Loucy (cell line): ENCODE data around the gene SPOCK1.

Experiments
- CTCF ChIP-seq: fragments of 200-600 bp; sonication (generic); conservative IDR thresholded peaks from 2 replicates; pipeline ENCODE4 v1.5.1; 2014; ENCODE audit warnings: mild to moderate bottlenecking, antibody characterized with exemption, low read length
- EZH2phosphoT487 ChIP-seq: fragments of 200-600 bp; IDR thresholded peaks from 2 replicates; pipeline ENCODE4 v1.6.1; 2018; ENCODE audit warnings: antibody characterized with exemption, mild to moderate bottlenecking, moderate library complexity, borderline replicate concordance

GRCh38 chr5:137431051-137431450 is 68.1 kb downstream of the SPOCK1 start:
- TF ChIP-seq CTCF, result no peak
- no peak for TF ChIP-seq EZH2phosphoT487
